IgD-negative memory B cell (primary cell): Measurements from ENCODE around the gene DDOST. TPM values are rescaled to one million over a fixed set of nuclear protein-coding genes. Genes with fewer than 3 reads are reported as not detected.

ENCODE experiments used
- H3K27ac Mint-ChIP-seq, 3 donors: one replicate each; pipeline ENCODE4 v1.8.0; 2020 to 2022; ENCODE audit warnings: mild to moderate bottlenecking in 3 of 3, mixed read lengths in 3 of 3, moderate library complexity in 1 of 3
- H3K27me3 Mint-ChIP-seq: one replicate; pipeline ENCODE4 v1.8.0; 2021; ENCODE audit warnings: mixed read lengths
- H3K36me3 Mint-ChIP-seq: one replicate; pipeline ENCODE4 v1.8.0; 2020; ENCODE audit warnings: mild to moderate bottlenecking, mixed read lengths
- H3K4me1 Mint-ChIP-seq, 3 donors: one replicate each; pipeline ENCODE4 v1.8.0; 2020 to 2022; ENCODE audit warnings: mixed read lengths in 3 of 3, mild to moderate bottlenecking in 1 of 3
- H3K4me3 Mint-ChIP-seq, 4 donors: one replicate each; pipeline ENCODE4 v1.8.0; 2020 to 2022; ENCODE audit warnings: mild to moderate bottlenecking in 4 of 4, mixed read lengths in 4 of 4, moderate library complexity in 3 of 4
- H3K9me3 Mint-ChIP-seq, 3 donors: one replicate each; pipeline ENCODE4 v1.8.0; 2020 to 2021; ENCODE audit warnings: mixed read lengths in 3 of 3, mild to moderate bottlenecking in 1 of 3
- polyA plus RNA-seq: library from polyadenylated mRNA; unstranded; fragments of 300-500 nt; fragmentation: Illumina TruSeq; gene quantifications from one replicate; pipeline ENCODE4 v1.2.3, GENCODE V29; 2021

Gene DDOST
- 209 TPM for polyA plus RNA-seq

DNA sequence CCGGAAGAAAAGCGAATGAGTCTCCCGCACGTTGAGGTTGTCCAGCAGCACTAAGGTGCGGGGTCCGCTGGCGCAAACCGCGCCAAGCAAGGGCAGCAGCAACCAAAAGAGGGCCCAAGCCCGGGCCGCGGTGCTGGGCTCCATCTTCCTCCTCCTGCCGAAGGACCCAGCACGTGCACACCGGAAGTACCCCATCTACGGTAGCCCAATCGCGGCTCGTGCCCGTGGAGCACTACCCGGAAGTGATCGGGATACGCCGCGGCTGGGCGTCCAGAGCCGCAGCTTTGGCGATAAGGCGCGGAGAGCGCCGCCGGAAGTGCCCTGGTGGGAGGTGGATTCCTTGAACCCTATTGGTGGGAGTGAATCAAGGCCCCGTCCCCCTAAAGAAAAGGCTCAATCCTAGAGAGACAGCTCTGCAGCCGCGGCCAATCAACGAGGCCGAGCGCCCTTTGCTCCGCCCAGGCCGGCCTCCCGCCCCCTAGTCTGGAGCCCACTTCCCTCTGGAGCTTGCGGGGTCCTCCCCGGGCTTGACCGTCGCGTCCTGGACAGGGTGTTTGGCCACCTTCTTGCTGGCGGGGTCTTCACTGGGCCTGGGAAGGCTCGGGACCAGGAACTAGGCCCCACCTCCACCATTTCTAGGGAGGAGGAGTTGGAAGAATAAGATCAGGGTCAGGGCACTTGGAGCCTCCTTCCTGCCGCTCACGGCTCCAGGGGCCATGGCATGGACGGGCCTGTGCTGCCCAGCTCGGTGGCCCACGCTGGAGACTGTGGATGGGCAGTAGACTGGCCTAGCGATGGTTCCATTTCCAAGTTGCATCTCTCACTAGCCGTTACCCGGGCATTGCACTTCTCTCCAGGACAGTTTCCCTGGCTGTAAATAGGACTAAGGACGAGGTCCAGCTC, at the start of gene DDOST:
Gene DDOST, minus strand, starts transcription at position 163 of the 903 bp plus-strand sequence. Its CDS starts 19 bp downstream, at position 144.
- Mint-ChIP-seq H3K4me1 (peaks cover 26 to 29% (median 28%) of the 10 kb centered on the region in 3 donors), H3K27ac (peak within 1 kb of the TSS; percentile 80 to 98 (median 98)), H3K36me3 (peaks cover 3% of the 10 kb centered on the region), H3K4me3 (peak within 1 kb of the TSS; percentile 98 to 100 (median 99)), H3K9me3 (no peaks in the 10 kb centered on the region), H3K27me3 (no peaks in the 10 kb centered on the region)

DNA sequence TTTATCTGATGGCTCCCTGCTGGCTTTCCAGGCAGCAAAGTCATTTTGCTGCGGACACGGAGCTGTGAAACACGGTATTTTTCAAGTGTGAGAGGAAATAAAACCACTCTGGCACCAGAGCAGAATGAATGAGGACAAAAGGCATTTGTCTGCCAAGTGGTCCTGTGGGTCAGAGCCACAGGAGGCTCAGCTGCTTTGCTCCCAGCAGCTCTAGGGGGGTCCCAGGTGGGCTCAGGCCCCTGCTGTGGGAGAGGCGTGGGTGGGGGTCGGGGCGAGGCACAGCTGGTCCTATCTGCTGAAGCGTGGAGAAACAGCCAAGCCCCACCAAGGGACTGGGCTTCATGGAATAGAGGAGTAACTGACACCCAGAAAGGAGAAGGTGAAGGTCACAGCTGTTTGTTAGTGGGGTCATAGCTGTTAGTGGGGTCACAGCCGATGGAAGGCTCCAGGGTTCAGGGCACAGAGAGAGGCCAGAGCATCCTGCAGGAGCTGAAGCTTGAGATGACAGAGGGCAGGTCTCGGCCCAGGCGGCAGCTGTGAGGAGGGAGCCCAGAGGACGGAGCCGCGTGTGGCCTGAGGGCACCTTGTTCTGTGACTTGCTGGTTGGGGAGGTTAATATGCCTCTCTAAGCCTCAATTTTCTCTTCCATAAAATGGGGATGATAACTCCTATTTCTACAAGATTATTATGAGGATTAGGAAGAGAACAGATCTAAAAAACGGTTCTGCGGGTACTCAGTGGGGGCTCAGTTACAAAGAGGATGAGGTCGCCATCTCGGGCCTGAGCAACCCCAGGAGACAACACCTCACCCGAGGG, 49.5 kb upstream of the DDOST start:
- peaks cover 10% of the 10 kb centered on the region for H3K27me3 Mint-ChIP-seq
- H3K4me3 Mint-ChIP-seq, result no peak overlapping the region
- peak overlapping the region in 1 of 3 donors; percentile 35 for H3K27ac Mint-ChIP-seq
- H3K9me3 Mint-ChIP-seq, result peaks cover 0 to 2% (median 0%) of the 10 kb centered on the region in 3 donors
- no peaks in the 10 kb centered on the region for H3K4me1 Mint-ChIP-seq
- H3K36me3 Mint-ChIP-seq, result no peaks in the 10 kb centered on the region

DNA sequence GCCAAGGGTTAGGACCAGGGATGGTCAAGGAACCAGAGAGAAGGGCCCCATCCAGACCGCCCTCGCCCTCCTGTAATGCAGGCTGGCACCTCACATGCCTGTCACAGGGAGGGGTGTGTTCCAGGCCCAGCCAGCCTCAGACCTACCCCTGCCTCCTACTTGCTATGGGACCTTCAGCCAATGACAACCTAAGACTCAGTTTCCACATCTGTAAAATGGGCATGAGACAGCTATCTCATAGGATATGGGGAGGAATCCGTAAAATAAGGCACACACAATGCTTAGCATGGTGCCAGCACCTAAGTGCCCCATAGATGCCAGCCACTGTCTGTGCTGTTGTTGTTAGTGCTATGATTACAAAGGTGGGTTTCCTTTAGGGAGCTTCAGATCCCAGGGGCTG, 48.7 kb upstream of the DDOST start:
- Mint-ChIP-seq H3K9me3 (peaks cover 0 to 2% (median 0%) of the 10 kb centered on the region in 3 donors), H3K4me3 (no peak overlapping the region), H3K4me1 (no peaks in the 10 kb centered on the region), H3K36me3 (no peaks in the 10 kb centered on the region), H3K27me3 (peaks cover 7% of the 10 kb centered on the region), H3K27ac (no peak overlapping the region)

DNA sequence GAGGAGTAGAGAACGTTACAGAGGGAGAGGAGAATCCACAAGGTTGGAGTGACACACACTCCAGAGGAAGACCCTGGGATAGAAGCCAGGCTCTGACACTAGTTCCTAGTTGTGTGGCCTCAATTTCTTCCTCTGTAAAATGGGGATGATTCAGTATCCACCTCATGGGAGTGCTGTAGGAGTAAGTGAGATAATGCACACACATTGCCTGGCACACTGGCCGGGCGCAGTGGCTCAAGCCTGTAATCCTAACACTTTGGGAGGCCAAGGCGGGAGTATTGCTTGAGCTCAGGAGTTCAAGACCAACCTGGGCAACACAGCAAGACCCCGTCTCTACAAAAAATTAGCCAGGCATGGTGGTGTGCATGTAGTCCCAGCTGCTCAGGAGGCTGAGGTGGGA, 47.7 kb upstream of the DDOST start:
- Mint-ChIP-seq H3K4me1 (no peaks in the 10 kb centered on the region), H3K9me3 (peaks cover 0 to 2% (median 0%) of the 10 kb centered on the region in 3 donors), H3K4me3 (no peak overlapping the region), H3K27ac (no peak overlapping the region), H3K36me3 (no peaks in the 10 kb centered on the region), H3K27me3 (peaks cover 7% of the 10 kb centered on the region)

DNA sequence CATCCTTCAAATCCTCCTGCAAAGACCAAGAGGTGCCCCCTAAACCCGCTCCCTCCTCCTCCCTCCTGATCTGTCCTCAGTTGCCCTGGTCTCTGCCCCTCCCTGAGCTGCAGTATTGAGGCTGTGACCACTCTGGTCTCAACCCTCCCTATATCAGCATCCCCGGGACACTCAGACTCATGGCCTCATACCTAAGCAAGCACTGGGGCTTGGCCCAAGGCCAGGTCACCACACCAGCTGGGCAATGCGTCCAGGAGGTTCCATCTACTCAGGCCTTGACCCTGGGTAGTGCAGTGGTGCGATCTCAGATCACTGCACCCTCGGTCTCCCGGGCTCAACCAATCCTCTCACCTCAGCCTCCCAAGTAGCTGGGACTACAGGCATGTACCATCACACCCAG, 46.9 kb upstream of the DDOST start:
- no peak overlapping the region for H3K4me3 Mint-ChIP-seq
- no peaks in the 10 kb centered on the region for H3K4me1 Mint-ChIP-seq
- H3K36me3 Mint-ChIP-seq, result no peaks in the 10 kb centered on the region
- peaks cover 5% of the 10 kb centered on the region for H3K27me3 Mint-ChIP-seq
- peak overlapping the region in 1 of 3 donors; percentile 80 for H3K27ac Mint-ChIP-seq
- peaks cover 0 to 2% (median 0%) of the 10 kb centered on the region in 3 donors for H3K9me3 Mint-ChIP-seq

DNA sequence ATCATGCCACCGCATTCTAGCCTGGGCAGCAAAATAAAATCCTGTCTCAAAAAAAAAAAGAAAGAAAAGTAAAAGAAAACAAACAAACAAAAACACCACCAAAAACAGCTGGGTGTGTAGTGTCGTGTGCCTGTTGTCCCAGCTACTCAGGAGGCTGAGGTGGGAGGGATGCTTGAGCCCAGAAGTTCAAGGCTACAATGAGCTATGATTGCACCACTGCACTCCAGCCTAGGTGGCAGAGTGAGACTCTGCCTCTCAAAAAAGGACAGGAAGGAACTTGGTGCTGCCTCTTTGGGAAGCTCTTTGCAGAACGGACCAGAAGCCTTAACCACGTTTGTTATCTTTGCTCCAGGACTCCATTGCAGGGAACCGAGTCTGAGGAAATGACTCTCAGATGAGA, 45.7 kb upstream of the DDOST start:
- peaks cover 0 to 2% (median 0%) of the 10 kb centered on the region in 3 donors for H3K9me3 Mint-ChIP-seq
- no peak overlapping the region for H3K27ac Mint-ChIP-seq

DNA sequence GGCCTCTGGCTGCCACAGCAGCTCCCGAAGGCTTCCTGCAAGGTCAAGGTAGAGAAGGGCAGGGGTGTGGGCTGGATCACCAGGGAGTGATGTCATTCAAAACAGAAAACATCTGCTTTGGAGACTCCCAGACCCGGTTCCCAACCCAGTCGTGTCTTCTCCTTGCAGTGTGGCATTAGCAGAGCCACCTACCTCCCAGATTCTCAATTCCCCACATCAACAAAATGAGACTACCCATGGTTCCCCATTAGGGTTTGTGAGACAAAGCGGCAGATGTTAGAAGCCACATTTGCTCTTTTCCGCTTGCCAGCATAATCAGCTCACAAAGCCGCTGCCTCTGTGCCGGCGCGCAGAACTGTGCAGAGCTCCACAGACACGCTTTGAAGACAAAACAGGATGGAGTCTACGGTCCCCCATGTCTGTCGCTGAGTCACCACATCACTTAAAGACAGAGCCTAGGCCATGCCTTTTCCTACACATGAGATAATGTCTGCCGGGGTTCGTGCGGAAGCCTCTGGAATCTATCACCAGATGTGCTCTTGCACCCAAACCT, 44.1 kb upstream of the DDOST start:
- Mint-ChIP-seq H3K4me1 (no peaks in the 10 kb centered on the region), H3K27ac (no peak overlapping the region), H3K9me3 (peaks cover 0 to 2% (median 0%) of the 10 kb centered on the region in 3 donors), H3K4me3 (no peak overlapping the region), H3K36me3 (no peaks in the 10 kb centered on the region), H3K27me3 (peaks cover 5% of the 10 kb centered on the region)

More for the DNA sequence above, 45.7 kb upstream of the DDOST start:
- H3K36me3 Mint-ChIP-seq, result no peaks in the 10 kb centered on the region
- no peaks in the 10 kb centered on the region for H3K4me1 Mint-ChIP-seq
- peaks cover 5% of the 10 kb centered on the region for H3K27me3 Mint-ChIP-seq
- no peak overlapping the region for H3K4me3 Mint-ChIP-seq

DNA sequence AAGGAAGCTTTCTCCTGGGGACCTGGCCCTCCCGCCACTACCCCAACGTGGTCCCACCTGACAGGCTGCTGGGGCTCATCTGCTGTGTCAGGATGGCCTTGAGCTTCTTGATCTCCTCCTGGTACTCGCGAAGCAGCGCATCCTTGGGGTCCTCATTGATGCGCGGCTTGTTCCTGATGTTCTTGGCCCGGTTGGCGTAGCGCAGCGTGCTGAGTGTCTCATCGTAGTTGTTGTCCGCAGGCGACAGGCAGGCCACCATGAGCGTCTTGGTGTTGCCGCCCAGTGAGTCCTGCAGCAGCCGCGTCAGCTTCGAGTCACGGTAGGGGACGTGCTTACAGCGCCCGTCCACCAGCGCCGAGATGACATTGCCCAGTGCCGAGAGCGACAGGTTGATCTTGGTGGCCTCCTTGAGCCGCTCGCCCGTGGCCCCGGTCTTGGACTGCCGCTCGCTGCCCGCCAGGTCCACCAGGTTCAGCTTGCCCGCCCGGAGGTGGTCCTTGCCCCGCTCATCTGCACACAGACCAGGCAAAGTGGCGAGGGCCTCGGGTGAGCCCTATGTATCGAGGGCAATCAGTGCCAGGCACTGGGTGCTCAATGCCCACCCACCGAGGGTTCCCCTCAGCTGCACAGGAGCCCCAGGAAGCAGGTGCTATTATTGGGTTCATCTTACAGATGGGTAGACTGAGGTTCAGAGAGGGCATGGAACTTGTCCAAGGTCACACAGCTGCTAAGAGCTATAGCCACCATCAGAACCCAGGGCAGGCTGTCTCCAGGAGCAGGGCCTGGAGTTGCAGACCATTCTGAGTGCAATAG, 43.4 kb upstream of the DDOST start:
- no peaks in the 10 kb centered on the region for H3K36me3 Mint-ChIP-seq
- H3K27me3 Mint-ChIP-seq, result peaks cover 2% of the 10 kb centered on the region
- H3K4me3 Mint-ChIP-seq, result no peak overlapping the region
- H3K9me3 Mint-ChIP-seq, result peaks cover 0 to 2% (median 0%) of the 10 kb centered on the region in 3 donors
- H3K4me1 Mint-ChIP-seq, result no peaks in the 10 kb centered on the region
- peak overlapping the region in 1 of 3 donors; percentile 46 for H3K27ac Mint-ChIP-seq

DNA sequence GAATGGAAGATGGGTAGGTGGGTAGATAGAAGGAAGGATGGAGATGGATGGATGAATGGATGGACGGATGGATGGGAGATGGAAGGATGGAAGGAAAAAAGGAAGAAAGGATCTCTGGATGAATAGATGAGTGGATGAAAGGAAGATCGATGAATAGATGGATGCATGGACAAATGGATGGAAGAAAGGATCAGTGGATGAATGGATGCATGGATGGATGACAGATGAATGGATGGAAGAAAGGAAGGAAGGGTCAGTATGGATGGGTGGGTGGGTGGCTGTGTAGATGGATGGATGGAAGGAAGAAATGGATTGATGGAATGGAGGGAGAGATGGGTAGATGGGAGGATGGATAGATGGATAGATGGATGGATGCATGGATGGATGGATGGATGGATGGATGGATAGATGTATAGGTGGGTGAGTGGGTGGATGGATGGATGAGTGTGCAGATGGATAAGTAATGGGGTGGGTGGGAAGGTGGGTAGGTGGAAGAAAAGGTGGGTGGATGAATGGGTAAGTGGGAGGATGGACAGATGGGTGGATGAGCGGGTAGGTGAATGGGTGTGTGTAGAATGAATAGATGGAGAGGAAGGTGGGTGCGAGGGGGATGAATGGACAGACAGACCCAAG, 42.1 kb upstream of the DDOST start:
- no peaks in the 10 kb centered on the region for H3K27me3 Mint-ChIP-seq
- H3K36me3 Mint-ChIP-seq, result no peaks in the 10 kb centered on the region
- H3K4me3 Mint-ChIP-seq, result no peak overlapping the region
- H3K27ac Mint-ChIP-seq, result no peak overlapping the region
- no peaks in the 10 kb centered on the region for H3K4me1 Mint-ChIP-seq
- H3K9me3 Mint-ChIP-seq, result peaks cover 0 to 2% (median 0%) of the 10 kb centered on the region in 3 donors

DNA sequence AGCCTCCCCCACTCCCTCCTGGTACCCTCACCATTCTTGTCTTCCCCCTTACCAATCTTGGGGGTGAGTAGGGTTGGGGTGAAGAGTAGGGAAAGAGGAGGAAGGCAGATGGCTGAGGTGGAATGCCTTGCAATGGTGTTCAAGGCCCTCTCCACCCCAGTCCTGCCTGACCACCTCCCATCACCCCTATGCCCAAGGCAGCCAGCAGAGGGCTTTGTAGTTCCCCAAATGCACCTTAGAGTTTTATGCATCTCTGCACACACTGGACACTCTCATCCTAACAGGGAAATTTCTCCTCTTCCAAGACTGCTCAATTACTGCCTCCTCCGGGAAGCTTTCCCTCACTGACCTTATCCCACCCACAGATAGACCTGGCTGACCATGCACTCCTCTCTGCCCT, 41.2 kb upstream of the DDOST start:
- no peak overlapping the region for H3K27ac Mint-ChIP-seq
- no peaks in the 10 kb centered on the region for H3K4me1 Mint-ChIP-seq
- no peaks in the 10 kb centered on the region for H3K36me3 Mint-ChIP-seq
- peaks cover 0 to 2% (median 0%) of the 10 kb centered on the region in 3 donors for H3K9me3 Mint-ChIP-seq
- H3K4me3 Mint-ChIP-seq, result no peak overlapping the region
- H3K27me3 Mint-ChIP-seq, result no peaks in the 10 kb centered on the region

DNA sequence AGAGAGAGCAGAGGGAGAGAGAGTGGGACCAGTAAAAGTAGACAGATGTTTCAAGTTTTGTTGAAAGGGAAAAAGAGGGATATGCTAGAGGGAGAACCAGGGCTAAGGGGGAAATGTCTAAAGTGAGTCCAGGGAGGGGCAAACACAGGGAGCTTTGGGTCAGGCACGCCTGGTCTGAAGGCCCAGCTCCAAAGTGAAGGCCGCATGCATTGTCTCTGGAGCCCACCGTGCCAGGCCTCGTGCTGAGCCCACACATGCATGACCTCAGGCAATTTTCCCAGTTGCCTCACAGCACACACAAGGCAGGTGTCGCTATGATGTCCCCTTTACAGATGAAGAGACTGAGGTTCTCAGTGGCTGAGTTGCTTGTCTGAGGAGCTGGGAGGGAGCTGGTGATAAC, 40.7 kb upstream of the DDOST start:
- H3K27ac Mint-ChIP-seq, result no peak overlapping the region

DNA sequence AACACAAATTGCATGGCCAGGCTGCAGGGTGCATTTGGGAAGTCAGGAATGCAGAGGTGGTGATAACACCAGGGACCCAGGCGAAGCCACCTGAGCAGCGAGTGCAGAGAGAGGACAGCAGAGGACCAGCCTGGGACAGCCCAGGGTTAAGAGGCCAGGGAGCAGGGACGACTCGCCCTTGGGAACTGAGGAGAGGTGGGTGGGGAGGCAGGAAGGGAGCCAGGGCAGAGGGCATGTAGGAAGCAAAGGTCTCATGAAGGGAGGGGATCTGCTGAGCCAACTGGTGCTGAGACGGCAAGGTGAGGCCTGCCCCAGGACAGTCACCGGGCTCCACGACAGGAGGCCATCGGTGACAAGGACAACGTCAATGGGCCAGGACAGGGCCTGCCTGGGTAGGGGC, 40.3 kb upstream of the DDOST start:
- H3K9me3 Mint-ChIP-seq, result no peaks in the 10 kb centered on the region
- H3K36me3 Mint-ChIP-seq, result no peaks in the 10 kb centered on the region
- H3K4me3 Mint-ChIP-seq, result no peak overlapping the region
- H3K4me1 Mint-ChIP-seq, result peaks cover 0 to 3% (median under 1%) of the 10 kb centered on the region in 3 donors
- H3K27me3 Mint-ChIP-seq, result no peaks in the 10 kb centered on the region
- H3K27ac Mint-ChIP-seq, result no peak overlapping the region

More for the DNA sequence above, 40.7 kb upstream of the DDOST start:
- H3K4me3 Mint-ChIP-seq, result no peak overlapping the region
- H3K27me3 Mint-ChIP-seq, result no peaks in the 10 kb centered on the region
- peaks cover 0 to 1% (median 0%) of the 10 kb centered on the region in 3 donors for H3K4me1 Mint-ChIP-seq
- no peaks in the 10 kb centered on the region for H3K9me3 Mint-ChIP-seq
- H3K36me3 Mint-ChIP-seq, result no peaks in the 10 kb centered on the region

DNA sequence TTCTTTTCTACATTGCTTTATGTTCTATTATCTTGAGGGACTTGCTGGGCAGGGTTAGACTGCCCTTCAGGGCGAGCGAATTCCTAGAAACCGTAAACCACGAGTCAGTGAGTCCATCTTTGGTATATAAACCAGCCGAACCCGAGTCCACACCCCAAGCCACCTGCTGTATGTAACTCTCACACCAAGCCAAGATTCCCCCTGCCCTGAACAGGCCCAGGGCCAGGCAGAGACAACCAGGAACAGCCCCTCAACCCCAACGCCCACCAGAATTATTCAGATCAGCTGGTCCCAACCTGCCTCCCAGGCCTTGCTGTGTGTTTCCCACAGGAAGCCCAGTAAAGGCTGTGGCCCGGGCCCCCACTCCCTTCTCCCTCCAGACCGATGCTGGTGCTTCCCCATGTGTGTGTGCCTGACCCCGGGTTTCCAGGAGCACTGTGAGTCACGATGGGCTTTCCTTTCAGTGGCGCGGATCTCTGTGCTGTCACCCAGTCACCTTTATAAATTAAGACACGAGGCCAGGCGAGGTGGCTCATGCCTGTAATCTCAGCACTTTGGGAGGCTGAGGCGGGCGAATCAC, 39.6 kb upstream of the DDOST start:
- Mint-ChIP-seq H3K4me3 (peak overlapping the region in 1 of 4 donors; percentile 47), H3K36me3 (no peaks in the 10 kb centered on the region), H3K27me3 (no peaks in the 10 kb centered on the region), H3K27ac (no peak overlapping the region), H3K9me3 (no peaks in the 10 kb centered on the region), H3K4me1 (peaks cover 4 to 7% (median 4%) of the 10 kb centered on the region in 3 donors)
